Coronary artery (tissue), 2 donors: ENCODE data around the gene CHST13.

Source experiments
- DNase-seq: peaks from one replicate; pipeline ENCODE4 v3.0.0-alpha.2; 2017; ENCODE audit warnings: low spot score
- H3K27ac ChIP-seq, 2 donors: fragments of 200-600 bp; sonication (generic); one replicate each; pipeline ENCODE4 v1.5.1; 2016 to 2019
- H3K4me3 ChIP-seq: fragments of 200-600 bp; sonication (generic); 2 replicates; pipeline ENCODE4 v1.5.1; 2016; ENCODE audit warnings: mild to moderate bottlenecking, moderate library complexity
- CTCF ChIP-seq: fragments of 200-600 bp; sonication (generic); IDR thresholded peaks from one replicate; pipeline ENCODE4 v1.5.1; 2019; ENCODE audit warnings: antibody characterized with exemption

The CHST13 gene

GRCh38 chr3:126540342-126540849, 16.4 kb downstream of the CHST13 start:
- peak; percentile 69 for DNase-seq
- no peak for TF ChIP-seq CTCF
- Histone ChIP-seq H3K4me3 (no peak overlapping the region), H3K27ac (peak overlapping the region in 1 of 2 donors; percentile 2)

GRCh38 chr3:126540951-126541627, 17.1 kb downstream of the CHST13 start:
- H3K4me3 ChIP-seq, result no peak overlapping the region

GRCh38 chr3:126541628-126542339, 17.8 kb downstream of the CHST13 start:
- Histone ChIP-seq H3K4me3 (no peak overlapping the region), H3K27ac (no peak overlapping the region)
- no peak for TF ChIP-seq CTCF
- peak; percentile 47 for DNase-seq

More at GRCh38 chr3:126540951-126541627, 17.1 kb downstream of the CHST13 start:
- no peak overlapping the region for H3K27ac ChIP-seq
- no peak for DNase-seq
- TF ChIP-seq CTCF, result no peak

- H3K27ac ChIP-seq, result no peak overlapping the region
- no peak for TF ChIP-seq CTCF
- no peak overlapping the region for H3K4me3 ChIP-seq
- DNase-seq, result peak; percentile 46
These were observed 18.6 kb downstream of the CHST13 start for GRCh38 chr3:126542340-126543241.

- DNase-seq, result peak; percentile 59
- no peak for TF ChIP-seq CTCF
- Histone ChIP-seq H3K4me3 (no peak overlapping the region), H3K27ac (no peak overlapping the region)
These were observed 19.6 kb downstream of the CHST13 start for GRCh38 chr3:126543457-126544061.

GRCh38 chr3:126544596-126545281, 20.8 kb downstream of the CHST13 start:
- no peak for TF ChIP-seq CTCF
- DNase-seq, result peak; percentile 50

More at GRCh38 chr3:126544596-126545281, 20.8 kb downstream of the CHST13 start:
- Histone ChIP-seq H3K4me3 (no peak overlapping the region), H3K27ac (no peak overlapping the region)
